ENCODE measurements around the gene FBLN7. TPM values are rescaled to one million over a fixed set of nuclear protein-coding genes. Genes with fewer than 3 reads are reported as not detected.
"Not testable (repeated sequence)": the region's sequence is repeated elsewhere in the genome, so short reads cannot be mapped to it uniquely, and the experiment has no call there.

The FBLN7 gene
- total and polyA plus RNA-seq, 2 experiments from 2014 or later = 0.11 to 1.6 TPM

GRCh38 chr2:112110966-112111365, 27.2 kb upstream of the FBLN7 start:
- H3K9ac ChIP-seq = no peak overlapping the region
- H3K4me1 ChIP-seq (ENCODE audit: insufficient read depth) = no peaks in the 10 kb centered on the region
- H3K4me2 ChIP-seq (ENCODE audit: unreplicated experiment) = no peak overlapping the region
- no peak overlapping the region for H2AFZ ChIP-seq
- peaks cover 9% of the 10 kb centered on the region for H3K9me3 ChIP-seq (ENCODE audit: low read depth)
- H4K20me1 ChIP-seq (ENCODE audit: insufficient read depth) = no peaks in the 10 kb centered on the region
- 0 out of 2 replicates have a peak, but pooled peaks cover 3% of the 10 kb centered on the region for H3F3A ChIP-seq (ENCODE audit: insufficient read depth)
- DNase-seq = no peak
- 100% methylated on average over 1 of the region's 1 CpG for WGBS, 2 experiments (ENCODE audit: low coverage in 1 of 2, low lambda C conversion rate in 2 of 2, missing lambda C conversion rate in 2 of 2)
- in situ Hi-C loops (cut with MboI) = no loop called here
- H3K27ac ChIP-seq = no peak overlapping the region
- no peaks in the 10 kb centered on the region for H3K27me3 ChIP-seq (replicated peaks; ENCODE audit: insufficient read depth)
- no peaks in the 10 kb centered on the region for H3K9me2 ChIP-seq (ENCODE audit: insufficient read depth)
- no peak overlapping the region for H3K4me3 ChIP-seq
- H3K79me2 ChIP-seq (ENCODE audit: insufficient read depth) = peaks cover 13% of the 10 kb centered on the region; the same call in 1 of the 2 replicates
- H3K36me3 ChIP-seq (ENCODE audit: low read depth) = peaks cover 70% of the 10 kb centered on the region
- no peak for TF ChIP-seq EZH2 (IDR thresholded peaks at IDR 0.05; ENCODE audit: insufficient read depth, poor library complexity, severe bottlenecking)
- TF ChIP-seq EZH2phosphoT487 (IDR thresholded peaks at IDR 0.05; ENCODE audit: insufficient read depth, low read depth) = no peak

GRCh38 chr2:112113354-112113753, 24.8 kb upstream of the FBLN7 start:
- H3K27ac ChIP-seq; H3F3A ChIP-seq (ENCODE audit: insufficient read depth); H2AFZ ChIP-seq; H4K20me1 ChIP-seq (ENCODE audit: insufficient read depth); H3K27me3 ChIP-seq (replicated peaks; ENCODE audit: insufficient read depth); H3K4me2 ChIP-seq (ENCODE audit: unreplicated experiment); H3K9me2 ChIP-seq (ENCODE audit: insufficient read depth); H3K9ac ChIP-seq; DNase-seq; in situ Hi-C loops (cut with MboI); H3K4me3 ChIP-seq; H3K9me3 ChIP-seq (ENCODE audit: low read depth); H3K4me1 ChIP-seq (ENCODE audit: insufficient read depth): not testable (repeated sequence)
- H3K79me2 ChIP-seq (ENCODE audit: insufficient read depth) = peaks cover 13% of the 10 kb centered on the region; the same call in 1 of the 2 replicates
- WGBS, 2 experiments (ENCODE audit: low coverage in 1 of 2, low lambda C conversion rate in 2 of 2, missing lambda C conversion rate in 2 of 2) = 81 to 84% methylated on average over 4 of the region's 4 CpGs
- peaks cover 56% of the 10 kb centered on the region for H3K36me3 ChIP-seq (ENCODE audit: low read depth)

GRCh38 chr2:112118148-112118547, 20.0 kb upstream of the FBLN7 start:
- in situ Hi-C loops (cut with MboI) = no loop called here
- no peaks in the 10 kb centered on the region for H3K4me1 ChIP-seq (ENCODE audit: insufficient read depth)

DNA sequence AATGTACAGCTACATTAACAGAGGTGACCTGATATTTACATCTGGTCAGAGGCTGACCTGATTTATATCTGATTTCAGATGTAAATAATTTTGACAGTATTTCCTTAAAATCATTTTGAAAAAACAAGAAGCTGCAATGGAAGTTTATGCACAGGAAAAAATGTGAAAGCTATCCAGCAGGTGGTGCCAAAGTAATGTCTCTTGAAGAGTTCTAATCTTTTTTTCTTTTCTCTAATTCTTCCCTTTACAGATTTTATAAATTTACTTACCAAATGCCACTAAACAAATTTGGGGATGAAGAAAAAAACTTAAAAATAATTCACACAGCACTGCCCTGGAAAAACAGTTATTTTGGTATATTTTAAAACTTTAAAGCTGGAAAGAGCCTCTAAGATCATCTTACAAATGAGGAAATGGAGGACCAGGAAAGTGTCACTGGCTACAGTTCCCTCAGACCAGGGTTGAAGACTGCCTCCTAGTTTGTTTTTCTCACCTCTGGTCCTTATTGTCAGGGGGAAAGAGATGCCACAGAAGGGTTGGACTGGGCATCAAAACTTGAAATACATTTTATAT, 16.4 kb upstream of the FBLN7 start:
- no peaks in the 10 kb centered on the region for H3K4me1 ChIP-seq (ENCODE audit: insufficient read depth)
- TF ChIP-seq EZH2 (IDR thresholded peaks at IDR 0.05; ENCODE audit: insufficient read depth, poor library complexity, severe bottlenecking) (no peak), EZH2phosphoT487 (IDR thresholded peaks at IDR 0.05; ENCODE audit: insufficient read depth, low read depth) (no peak)
- H3K27ac ChIP-seq = no peak overlapping the region
- H3K9ac ChIP-seq = no peak overlapping the region
- H4K20me1 ChIP-seq (ENCODE audit: insufficient read depth) = no peaks in the 10 kb centered on the region
- no peak overlapping the region for H3K4me3 ChIP-seq
- H3K9me2 ChIP-seq (ENCODE audit: insufficient read depth) = no peaks in the 10 kb centered on the region
- H2AFZ ChIP-seq = no peak overlapping the region
- no peak overlapping the region for H3K4me2 ChIP-seq (ENCODE audit: unreplicated experiment)
- H3K9me3 ChIP-seq (ENCODE audit: low read depth) = no peaks in the 10 kb centered on the region
- peak; percentile 71 for DNase-seq
- peaks cover 7% of the 10 kb centered on the region; the same call in 1 of the 2 replicates for H3F3A ChIP-seq (ENCODE audit: insufficient read depth)
- H3K79me2 ChIP-seq (ENCODE audit: insufficient read depth) = no peaks in the 10 kb centered on the region
- no peaks in the 10 kb centered on the region for H3K27me3 ChIP-seq (replicated peaks; ENCODE audit: insufficient read depth)
- H3K36me3 ChIP-seq (ENCODE audit: low read depth) = peaks cover 22% of the 10 kb centered on the region
- in situ Hi-C loops (cut with MboI) = no loop called here

More at GRCh38 chr2:112118148-112118547, 20.0 kb upstream of the FBLN7 start:
- peak; percentile 15 for DNase-seq
- no peaks in the 10 kb centered on the region for H4K20me1 ChIP-seq (ENCODE audit: insufficient read depth)
- peaks cover 12% of the 10 kb centered on the region; the same call in 1 of the 2 replicates for H3F3A ChIP-seq (ENCODE audit: insufficient read depth)
- H3K27ac ChIP-seq = no peak overlapping the region
- no peaks in the 10 kb centered on the region for H3K9me3 ChIP-seq (ENCODE audit: low read depth)
- no peaks in the 10 kb centered on the region for H3K27me3 ChIP-seq (replicated peaks; ENCODE audit: insufficient read depth)
- no peak overlapping the region for H3K4me3 ChIP-seq
- 81 to 83% methylated on average over 4 of the region's 4 CpGs for WGBS, 2 experiments (ENCODE audit: low coverage in 1 of 2, low lambda C conversion rate in 2 of 2, missing lambda C conversion rate in 2 of 2)
- H3K36me3 ChIP-seq (ENCODE audit: low read depth) = peaks cover 26% of the 10 kb centered on the region
- no peak overlapping the region for H3K4me2 ChIP-seq (ENCODE audit: unreplicated experiment)
- H3K79me2 ChIP-seq (ENCODE audit: insufficient read depth) = no peaks in the 10 kb centered on the region
- H2AFZ ChIP-seq = no peak overlapping the region
- TF ChIP-seq EZH2phosphoT487 (IDR thresholded peaks at IDR 0.05; ENCODE audit: insufficient read depth, low read depth) (no peak), EZH2 (IDR thresholded peaks at IDR 0.05; ENCODE audit: insufficient read depth, poor library complexity, severe bottlenecking) (no peak)
- no peaks in the 10 kb centered on the region for H3K9me2 ChIP-seq (ENCODE audit: insufficient read depth)
- no peak overlapping the region for H3K9ac ChIP-seq

- H3K4me1 ChIP-seq (ENCODE audit: insufficient read depth) = no peaks in the 10 kb centered on the region
- no peaks in the 10 kb centered on the region for H3K9me2 ChIP-seq (ENCODE audit: insufficient read depth)
- H3K27ac ChIP-seq = no peak overlapping the region
- no peak overlapping the region for H3K4me3 ChIP-seq
- no peaks in the 10 kb centered on the region for H3K79me2 ChIP-seq (ENCODE audit: insufficient read depth)
- H3K9me3 ChIP-seq (ENCODE audit: low read depth) = no peaks in the 10 kb centered on the region
- in situ Hi-C loops (cut with MboI) = no loop called here
- H3K36me3 ChIP-seq (ENCODE audit: low read depth) = no peaks in the 10 kb centered on the region
- no peak overlapping the region for H3K4me2 ChIP-seq (ENCODE audit: unreplicated experiment)
- no peak overlapping the region for H2AFZ ChIP-seq
- H3K27me3 ChIP-seq (replicated peaks; ENCODE audit: insufficient read depth) = no peaks in the 10 kb centered on the region
- TF ChIP-seq EZH2phosphoT487 (IDR thresholded peaks at IDR 0.05; ENCODE audit: insufficient read depth, low read depth) (no peak), EZH2 (IDR thresholded peaks at IDR 0.05; ENCODE audit: insufficient read depth, poor library complexity, severe bottlenecking) (no peak)
- H3K9ac ChIP-seq = no peak overlapping the region
- no peaks in the 10 kb centered on the region for H3F3A ChIP-seq (ENCODE audit: insufficient read depth)
- DNase-seq = no peak
- 45 to 49% methylated on average over 1 of the region's 1 CpG for WGBS, 2 experiments (ENCODE audit: low coverage in 1 of 2, low lambda C conversion rate in 2 of 2, missing lambda C conversion rate in 2 of 2)
- H4K20me1 ChIP-seq (ENCODE audit: insufficient read depth) = no peaks in the 10 kb centered on the region
These were observed 9.1 kb upstream of the FBLN7 start for GRCh38 chr2:112129060-112129459.
